MV-4-11 (cell line): ENCODE measurements around the gene SLC6A3.
"Not testable (repeated sequence)": the region's sequence is repeated elsewhere in the genome, so short reads cannot be mapped to it uniquely, and the experiment has no call there.

ENCODE experiments used
- DNase-seq: peaks from one replicate; lab custom pipeline; 2025; lab: John Stamatoyannopoulos, UW

SLC6A3 gene

GRCh38 chr5:1478271-1479035 is 33.2 kb upstream of the SLC6A3 start:
- no peak for DNase-seq

- DNase-seq, result peak; percentile 83
Observed at GRCh38 chr5:1477341-1477740, 32.1 kb upstream of the SLC6A3 start.

GRCh38 chr5:1476967-1477310 is 31.7 kb upstream of the SLC6A3 start:
- no peak for DNase-seq

GRCh38 chr5:1476181-1476966 is 31.1 kb upstream of the SLC6A3 start:
- DNase-seq, result no peak

GRCh38 chr5:1475544-1475900 is 30.3 kb upstream of the SLC6A3 start:
- not testable (repeated sequence) for DNase-seq

GRCh38 chr5:1474866-1475543 is 29.8 kb upstream of the SLC6A3 start:
- no peak for DNase-seq

- DNase-seq, result no peak
Observed at GRCh38 chr5:1474183-1474839, 29.1 kb upstream of the SLC6A3 start.

GRCh38 chr5:1473746-1474145 is 28.5 kb upstream of the SLC6A3 start:
- DNase-seq, result no peak

GRCh38 chr5:1472964-1473628 is 27.9 kb upstream of the SLC6A3 start:
- DNase-seq, result no peak

- no peak for DNase-seq
Observed at GRCh38 chr5:1471997-1472963, 27.0 kb upstream of the SLC6A3 start.

- no peak for DNase-seq
Observed at GRCh38 chr5:1471240-1471853, 26.1 kb upstream of the SLC6A3 start.

- no peak for DNase-seq
Observed at GRCh38 chr5:1470762-1471211, 25.5 kb upstream of the SLC6A3 start.

- DNase-seq, result no peak
Observed at GRCh38 chr5:1468629-1469527, 23.6 kb upstream of the SLC6A3 start.

GRCh38 chr5:1468247-1468612 is 23.0 kb upstream of the SLC6A3 start:
- no peak for DNase-seq

- DNase-seq, result no peak
Observed at GRCh38 chr5:1467341-1468246, 22.4 kb upstream of the SLC6A3 start.

GRCh38 chr5:1466631-1467265 is 21.5 kb upstream of the SLC6A3 start:
- DNase-seq, result no peak

- no peak for DNase-seq
Observed at GRCh38 chr5:1465966-1466471, 20.8 kb upstream of the SLC6A3 start.
